Measurements from ENCODE around the gene CPNE5.
"Not testable (repeated sequence)": the region's sequence is repeated elsewhere in the genome, so short reads cannot be mapped to it uniquely, and the experiment has no call there.

Gene CPNE5

GRCh38 chr6:36716476-36717093 lies 122.7 kb downstream of the CPNE5 start:
- no peaks in the 10 kb centered on the region for H3K36me3 ChIP-seq (replicated peaks)
- no peak for DNase-seq
- no peaks in the 10 kb centered on the region for H3K27me3 ChIP-seq (replicated peaks)
- no peak for TF ChIP-seq CTCF (IDR thresholded peaks at IDR 0.05; ENCODE audit: low read depth, low read length, missing control alignments)
- in situ Hi-C loops (cut with HindIII; ENCODE audit: low pct_ligation_motif_present, low sequenced_read_pairs) = no loop called here
- H3K27ac ChIP-seq = no peak overlapping the region
- H3K4me3 ChIP-seq (ENCODE audit: low read depth, low read length) = no peak overlapping the region

- DNase-seq = no peak
- Histone ChIP-seq H3K27me3 (replicated peaks) (no peaks in the 10 kb centered on the region), H3K36me3 (replicated peaks) (no peaks in the 10 kb centered on the region), H3K27ac (no peak overlapping the region), H3K4me3 (ENCODE audit: low read depth, low read length) (no peak overlapping the region)
- in situ Hi-C loops (cut with HindIII; ENCODE audit: low pct_ligation_motif_present, low sequenced_read_pairs) = no loop called here
- no peak for TF ChIP-seq CTCF (IDR thresholded peaks at IDR 0.05; ENCODE audit: low read depth, low read length, missing control alignments)
These were observed 123.8 kb downstream of the CPNE5 start for GRCh38 chr6:36715469-36715868.

GRCh38 chr6:36714511-36714910 lies 124.7 kb downstream of the CPNE5 start:
- DNase-seq = no peak
- no peak for TF ChIP-seq CTCF (IDR thresholded peaks at IDR 0.05; ENCODE audit: low read depth, low read length, missing control alignments)
- no peak overlapping the region for H3K4me3 ChIP-seq (ENCODE audit: low read depth, low read length)
- in situ Hi-C loops (cut with HindIII; ENCODE audit: low pct_ligation_motif_present, low sequenced_read_pairs) = no loop called here
- no peaks in the 10 kb centered on the region for H3K27me3 ChIP-seq (replicated peaks)
- H3K36me3 ChIP-seq (replicated peaks) = no peaks in the 10 kb centered on the region
- no peak overlapping the region for H3K27ac ChIP-seq

GRCh38 chr6:36713846-36714245 lies 125.4 kb downstream of the CPNE5 start:
- H3K4me3 ChIP-seq (ENCODE audit: low read depth, low read length) = no peak overlapping the region
- H3K27ac ChIP-seq = no peak overlapping the region
- DNase-seq = no peak

GRCh38 chr6:36712816-36713215 lies 126.4 kb downstream of the CPNE5 start:
- in situ Hi-C loops (cut with HindIII; ENCODE audit: low pct_ligation_motif_present, low sequenced_read_pairs) = no loop called here
- no peak overlapping the region for H3K4me3 ChIP-seq (ENCODE audit: low read depth, low read length)
- TF ChIP-seq CTCF (IDR thresholded peaks at IDR 0.05; ENCODE audit: low read depth, low read length, missing control alignments) = no peak
- no peaks in the 10 kb centered on the region for H3K36me3 ChIP-seq (replicated peaks)
- DNase-seq = no peak
- H3K27ac ChIP-seq = no peak overlapping the region
- H3K27me3 ChIP-seq (replicated peaks) = no peaks in the 10 kb centered on the region

More at GRCh38 chr6:36713846-36714245, 125.4 kb downstream of the CPNE5 start:
- TF ChIP-seq CTCF (IDR thresholded peaks at IDR 0.05; ENCODE audit: low read depth, low read length, missing control alignments) = no peak
- in situ Hi-C loops (cut with HindIII; ENCODE audit: low pct_ligation_motif_present, low sequenced_read_pairs) = no loop called here
- Histone ChIP-seq H3K36me3 (replicated peaks) (no peaks in the 10 kb centered on the region), H3K27me3 (replicated peaks) (no peaks in the 10 kb centered on the region)

GRCh38 chr6:36706339-36706738 lies 132.9 kb downstream of the CPNE5 start:
- in situ Hi-C loops (cut with HindIII; ENCODE audit: low pct_ligation_motif_present, low sequenced_read_pairs) = no loop called here
- Histone ChIP-seq H3K27me3 (replicated peaks) (no peaks in the 10 kb centered on the region), H3K27ac (no peak overlapping the region), H3K36me3 (replicated peaks) (no peaks in the 10 kb centered on the region), H3K4me3 (ENCODE audit: low read depth, low read length) (no peak overlapping the region)
- no peak for DNase-seq
- TF ChIP-seq CTCF (IDR thresholded peaks at IDR 0.05; ENCODE audit: low read depth, low read length, missing control alignments) = no peak

- H3K27ac ChIP-seq; H3K27me3 ChIP-seq (replicated peaks); H3K4me3 ChIP-seq (ENCODE audit: low read depth, low read length); in situ Hi-C loops (cut with HindIII; ENCODE audit: low pct_ligation_motif_present, low sequenced_read_pairs); DNase-seq; H3K36me3 ChIP-seq (replicated peaks): not testable (repeated sequence)
These were observed 134.2 kb downstream of the CPNE5 start for GRCh38 chr6:36704961-36705577.

Measured in brain microvascular endothelial cell (primary cell).